Epithelial cell of alveolus of lung (primary cell): Measurements from ENCODE around the gene TRUB2. TPM values are rescaled to one million over a fixed set of nuclear protein-coding genes. Genes with fewer than 3 reads are reported as not detected.

Experiments used
- total RNA-seq: library from RNA; depleted of rRNA; stranded (reverse); fragments of >200 nt; gene quantifications from 2 replicates; pipeline ENCODE4 v1.2.1, GENCODE V29; 2015

The TRUB2 gene
- total RNA-seq, result 12.9 and 20.2 TPM in 2 replicates

GRCh38 chr9:128322404-128323211 lies at the start of gene TRUB2, which contains the start of gene COQ4:
Gene TRUB2 (minus strand): TSS chr9:128322447. CDS start chr9:128322408, 39 bp downstream.
Gene COQ4 (plus strand): TSS chr9:128322839. CDS start chr9:128322859, 20 bp downstream.

GRCh38 chr9:128370752-128371629 lies 48.7 kb upstream of the TRUB2 start, which contains the start of gene URM1:
Gene URM1 (plus strand): TSS chr9:128371374. CDS start chr9:128371381, 7 bp downstream.

GRCh38 chr9:128339761-128340690 lies 17.8 kb upstream of the TRUB2 start, which contains the start of gene SLC27A4:
Gene SLC27A4 (plus strand): TSS chr9:128340527. CDS start chr9:128343133, 2,606 bp downstream.

GRCh38 chr9:128276008-128276573 lies 46.2 kb downstream of the TRUB2 start, which contains the start of gene SWI5:
Gene SWI5 (plus strand): TSS chr9:128276276.

GRCh38 chr9:128275198-128276007 lies 46.8 kb downstream of the TRUB2 start, which contains the start of gene GOLGA2:
Gene GOLGA2 (minus strand): TSS chr9:128276007. CDS start chr9:128275976, 31 bp downstream.

Other genes with a start within 250 kb of the TRUB2 start
- gene PTGES2, start 194.7 kb downstream of the TRUB2 start, total RNA-seq, result 55.6 and 70.1 TPM in 2 replicates
- 1.8 TPM in 1 of 2 replicates, not detected in the other for gene LCN2, start 173.0 kb downstream of the TRUB2 start, total RNA-seq
- gene BBLN, start 162.2 kb downstream of the TRUB2 start, total RNA-seq, result 265 and 358 TPM in 2 replicates
- gene CIZ1, start 130.9 kb downstream of the TRUB2 start, total RNA-seq, result 37.4 and 61.9 TPM in 2 replicates
- gene DNM1, start 119.1 kb downstream of the TRUB2 start, total RNA-seq, result 8.7 and 23.2 TPM in 2 replicates
- gene GOLGA2, start 46.4 kb downstream of the TRUB2 start, total RNA-seq, result 77.1 and 120 TPM in 2 replicates
- gene SWI5, start 46.2 kb downstream of the TRUB2 start, total RNA-seq, result 29.1 and 45.1 TPM in 2 replicates
- 34.3 and 59.9 TPM in 2 replicates for gene COQ4, start 392 bp upstream of the TRUB2 start, total RNA-seq
- 16.4 and 26.8 TPM in 2 replicates for gene SLC27A4, start 18.1 kb upstream of the TRUB2 start, total RNA-seq
- 37.8 and 39.4 TPM in 2 replicates for gene URM1, start 48.9 kb upstream of the TRUB2 start, total RNA-seq
- 99.9 and 144 TPM in 2 replicates for gene CERCAM, start 98.4 kb upstream of the TRUB2 start, total RNA-seq
- 14.3 and 25.5 TPM in 2 replicates for gene ODF2, start 133.6 kb upstream of the TRUB2 start, total RNA-seq
- 27.0 and 27.8 TPM in 2 replicates for gene GLE1, start 182.3 kb upstream of the TRUB2 start, total RNA-seq
- gene SPTAN1, start 230.1 kb upstream of the TRUB2 start, total RNA-seq, result 178 and 200 TPM in 2 replicates